Liver (tissue), 1 donor: ENCODE data around the gene FMO3.

ENCODE experiments used
- FOXA1 ChIP-seq: IDR thresholded peaks from 2 replicates; pipeline ENCODE4 v1.6.1; 2016; ENCODE audit warnings: antibody characterized with exemption
- MAX ChIP-seq: IDR thresholded peaks from 2 replicates; pipeline ENCODE4 v1.6.1; 2016; ENCODE audit warnings: antibody characterized with exemption

DNA sequence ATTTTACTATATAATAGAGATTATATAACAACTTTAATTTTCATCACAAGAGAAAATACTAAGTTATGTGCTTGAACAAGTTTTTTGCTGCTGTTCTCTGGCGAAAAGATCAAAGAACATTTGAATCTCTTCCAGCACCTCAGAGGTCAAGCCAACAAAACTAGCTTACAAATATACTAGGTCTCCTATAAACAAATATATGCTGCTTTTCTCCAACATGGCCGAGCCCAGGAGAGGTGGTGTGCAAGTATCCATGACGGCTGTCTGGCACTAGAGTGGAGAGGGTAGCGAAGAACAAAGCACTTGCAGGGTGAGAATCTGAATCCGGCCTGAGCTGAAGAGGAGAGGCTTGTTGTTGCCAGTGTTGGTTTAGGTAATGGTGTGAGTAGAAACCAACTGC is 7.5 kb upstream of the FMO3 start:
- TF ChIP-seq FOXA1 (no peak), MAX (no peak)
